ENCODE results near the gene SNRNP35.

DNA sequence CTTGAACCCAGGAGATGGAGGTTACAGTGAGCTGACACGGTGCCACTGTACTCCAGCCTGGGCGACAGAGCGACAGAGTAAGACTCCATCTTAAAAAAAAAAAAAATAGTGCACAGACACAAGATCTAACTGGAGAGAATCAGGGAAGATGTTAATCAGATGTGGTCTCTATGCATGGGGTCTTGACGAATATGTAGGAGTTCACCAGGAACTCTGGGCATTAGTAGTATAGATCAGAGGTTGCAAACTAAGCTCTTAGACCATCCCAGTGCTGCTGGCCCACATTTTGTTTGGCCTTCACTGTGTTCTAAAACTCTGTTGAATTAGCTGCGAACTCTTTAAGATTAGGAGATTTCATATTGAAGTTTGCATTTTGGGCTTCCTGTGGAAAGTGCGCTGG, 31.6 kb downstream of the SNRNP35 start:
- TF ChIP-seq POLR2AphosphoS5 (IDR thresholded peaks at IDR 0.05) = no peak
- TF ChIP-seq, protein P1, sequence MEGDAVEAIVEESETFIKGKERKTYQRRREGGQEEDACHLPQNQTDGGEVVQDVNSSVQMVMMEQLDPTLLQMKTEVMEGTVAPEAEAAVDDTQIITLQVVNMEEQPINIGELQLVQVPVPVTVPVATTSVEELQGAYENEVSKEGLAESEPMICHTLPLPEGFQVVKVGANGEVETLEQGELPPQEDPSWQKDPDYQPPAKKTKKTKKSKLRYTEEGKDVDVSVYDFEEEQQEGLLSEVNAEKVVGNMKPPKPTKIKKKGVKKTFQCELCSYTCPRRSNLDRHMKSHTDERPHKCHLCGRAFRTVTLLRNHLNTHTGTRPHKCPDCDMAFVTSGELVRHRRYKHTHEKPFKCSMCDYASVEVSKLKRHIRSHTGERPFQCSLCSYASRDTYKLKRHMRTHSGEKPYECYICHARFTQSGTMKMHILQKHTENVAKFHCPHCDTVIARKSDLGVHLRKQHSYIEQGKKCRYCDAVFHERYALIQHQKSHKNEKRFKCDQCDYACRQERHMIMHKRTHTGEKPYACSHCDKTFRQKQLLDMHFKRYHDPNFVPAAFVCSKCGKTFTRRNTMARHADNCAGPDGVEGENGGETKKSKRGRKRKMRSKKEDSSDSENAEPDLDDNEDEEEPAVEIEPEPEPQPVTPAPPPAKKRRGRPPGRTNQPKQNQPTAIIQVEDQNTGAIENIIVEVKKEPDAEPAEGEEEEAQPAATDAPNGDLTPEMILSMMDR (IDR thresholded peaks at IDR 0.05) = no peak
- no peak for TF ChIP-seq POLR2A (IDR thresholded peaks at IDR 0.05)

Measured in breast epithelium (tissue), 3 donors.